Central memory CD8-positive, alpha-beta T cell (primary cell): ENCODE results near the gene PPARG.
"Not testable (repeated sequence)": the region's sequence is repeated elsewhere in the genome, so short reads cannot be mapped to it uniquely, and the experiment has no call there.

ENCODE experiments used
- ATAC-seq: fragments of 150-1000 bp; cut with Tn5 transposase; replicated peaks from 2 replicates; pipeline ENCODE4 v1.10.0; 2022; ENCODE audit warnings: mild to moderate bottlenecking, moderate FRiP score, moderate number of reproducible peaks; ENCODE audit not compliant: poor library complexity, severe bottlenecking; ENCODE audit errors: extremely low read depth
- DNase-seq, 2 donors: peaks; one replicate each; pipeline ENCODE4 v3.0.0; 2021; ENCODE audit warnings: low spot score in 2 of 2
- H3K27ac Mint-ChIP-seq: one replicate; pipeline ENCODE4 v1.8.0; 2022; ENCODE audit warnings: low read depth, mild to moderate bottlenecking, moderate library complexity, mixed read lengths
- H3K27me3 Mint-ChIP-seq: one replicate; pipeline ENCODE4 v1.8.0; 2022; ENCODE audit warnings: mixed read lengths
- H3K36me3 Mint-ChIP-seq: one replicate; pipeline ENCODE4 v1.8.0; 2022; ENCODE audit warnings: mild to moderate bottlenecking, moderate library complexity, mixed read lengths; ENCODE audit not compliant: insufficient read depth
- H3K4me1 Mint-ChIP-seq: one replicate; pipeline ENCODE4 v1.8.0; 2022; ENCODE audit warnings: mixed read lengths
- H3K4me3 Mint-ChIP-seq: one replicate; pipeline ENCODE4 v1.8.0; 2022; ENCODE audit warnings: mild to moderate bottlenecking, moderate library complexity, mixed read lengths
- H3K9me3 Mint-ChIP-seq: one replicate; pipeline ENCODE4 v1.8.0; 2022; ENCODE audit warnings: mixed read lengths

The PPARG gene

DNA sequence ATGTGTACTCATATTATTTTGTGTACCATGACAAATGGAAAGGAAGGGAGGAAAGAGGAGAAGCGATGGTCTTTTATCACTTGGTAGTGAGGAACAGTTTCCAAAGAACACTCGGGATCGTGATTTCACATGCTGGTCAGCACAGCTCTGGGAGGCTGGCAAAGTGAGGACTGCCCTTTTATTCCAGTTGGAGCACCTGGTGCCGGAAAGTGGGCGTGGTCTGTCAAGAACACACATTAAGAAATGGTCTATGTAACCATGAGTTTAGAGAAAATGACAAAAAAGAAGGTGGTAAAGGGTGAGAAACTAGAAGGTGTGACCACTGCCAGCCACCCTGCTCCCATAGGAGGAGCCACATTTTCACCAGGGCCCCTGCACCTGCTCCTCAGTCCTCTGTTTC lies 188.4 kb downstream of the PPARG start:
- ATAC-seq, result no peak
- Mint-ChIP-seq H3K9me3 (no peaks in the 10 kb centered on the region), H3K4me1 (no peaks in the 10 kb centered on the region), H3K36me3 (no peaks in the 10 kb centered on the region), H3K27ac (no peak overlapping the region), H3K27me3 (no peaks in the 10 kb centered on the region), H3K4me3 (no peak overlapping the region)
- no peak for DNase-seq

DNA sequence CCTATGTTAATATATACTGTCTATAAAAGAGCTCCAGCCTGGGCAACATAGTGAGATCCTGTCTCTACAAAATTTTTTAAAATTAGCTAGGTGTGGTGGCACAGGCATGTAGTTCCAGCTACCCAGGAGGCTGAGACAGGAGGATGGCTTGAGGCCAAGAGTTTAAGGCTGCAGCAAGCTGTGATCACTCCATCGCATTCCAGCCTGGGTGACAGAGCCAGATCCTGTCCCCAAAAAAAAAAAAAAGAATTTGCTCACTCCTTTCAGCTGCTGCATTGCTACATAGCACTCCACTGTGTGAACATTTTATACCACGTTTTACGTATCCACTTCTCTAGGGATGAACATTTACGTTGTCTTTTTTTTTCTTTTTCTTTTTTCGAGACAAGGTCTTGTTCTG lies 189.5 kb downstream of the PPARG start:
- peaks cover 2% of the 10 kb centered on the region for H3K36me3 Mint-ChIP-seq
- peaks cover 3% of the 10 kb centered on the region for H3K4me1 Mint-ChIP-seq
- no peak overlapping the region for H3K4me3 Mint-ChIP-seq
- no peak overlapping the region for H3K27ac Mint-ChIP-seq
- ATAC-seq (no peak), DNase-seq (no peak)
- H3K9me3 Mint-ChIP-seq, result no peaks in the 10 kb centered on the region
- H3K27me3 Mint-ChIP-seq, result no peaks in the 10 kb centered on the region

DNA sequence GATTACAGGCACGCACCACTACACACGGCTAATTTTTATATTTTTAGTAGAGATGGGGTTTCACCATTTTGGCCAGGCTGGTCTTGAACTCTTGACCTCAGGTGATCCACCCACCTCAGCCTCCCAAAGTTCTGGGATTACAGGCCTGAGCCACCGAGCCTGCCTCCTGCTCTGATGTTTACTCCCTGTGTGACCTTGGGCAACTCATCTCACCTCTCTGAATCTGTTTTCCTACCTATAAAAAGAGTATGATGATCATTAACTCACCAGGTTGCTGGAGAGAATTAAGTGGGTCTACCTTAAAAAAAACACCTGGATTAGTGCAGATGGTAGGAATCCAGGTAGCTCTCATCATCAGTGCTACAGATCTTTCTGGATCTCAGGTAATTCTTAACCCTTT lies 190.3 kb downstream of the PPARG start:
- H3K9me3 Mint-ChIP-seq, H3K27me3 Mint-ChIP-seq, H3K4me3 Mint-ChIP-seq, H3K27ac Mint-ChIP-seq, DNase-seq, H3K36me3 Mint-ChIP-seq, ATAC-seq: not testable (repeated sequence)
- peaks cover 12% of the 10 kb centered on the region for H3K4me1 Mint-ChIP-seq

DNA sequence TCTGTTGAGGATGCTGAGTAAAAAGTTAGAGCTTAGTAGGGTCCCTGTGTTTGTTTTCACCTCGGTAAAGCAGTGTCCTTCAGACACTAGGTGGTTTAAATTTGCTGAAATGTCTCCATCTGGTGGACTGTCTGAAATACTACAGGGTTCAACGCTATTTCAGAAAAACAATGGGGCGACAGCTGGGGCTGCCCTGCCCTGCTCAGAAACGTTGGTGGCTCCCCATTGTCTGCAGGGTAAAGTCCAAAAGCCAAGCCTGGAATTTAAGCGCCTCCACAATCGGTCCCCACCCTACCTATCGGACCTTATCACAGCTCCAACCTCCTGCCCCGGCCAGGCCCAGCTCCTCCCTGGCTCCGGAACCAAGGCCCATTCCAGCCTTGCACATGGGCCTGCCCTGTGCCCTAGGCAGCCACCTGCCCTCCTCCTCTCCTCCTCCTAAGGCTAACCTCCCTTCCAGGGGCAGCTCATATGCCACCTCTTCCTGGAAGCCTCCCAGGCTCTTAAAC lies 191.1 kb downstream of the PPARG start:
- no peak for DNase-seq
- H3K4me1 Mint-ChIP-seq, result peaks cover 20% of the 10 kb centered on the region
- no peaks in the 10 kb centered on the region for H3K27me3 Mint-ChIP-seq
- no peak overlapping the region for H3K27ac Mint-ChIP-seq
- peaks cover 11% of the 10 kb centered on the region for H3K36me3 Mint-ChIP-seq
- no peak overlapping the region for H3K4me3 Mint-ChIP-seq
- H3K9me3 Mint-ChIP-seq, result no peaks in the 10 kb centered on the region
- no peak for ATAC-seq

DNA sequence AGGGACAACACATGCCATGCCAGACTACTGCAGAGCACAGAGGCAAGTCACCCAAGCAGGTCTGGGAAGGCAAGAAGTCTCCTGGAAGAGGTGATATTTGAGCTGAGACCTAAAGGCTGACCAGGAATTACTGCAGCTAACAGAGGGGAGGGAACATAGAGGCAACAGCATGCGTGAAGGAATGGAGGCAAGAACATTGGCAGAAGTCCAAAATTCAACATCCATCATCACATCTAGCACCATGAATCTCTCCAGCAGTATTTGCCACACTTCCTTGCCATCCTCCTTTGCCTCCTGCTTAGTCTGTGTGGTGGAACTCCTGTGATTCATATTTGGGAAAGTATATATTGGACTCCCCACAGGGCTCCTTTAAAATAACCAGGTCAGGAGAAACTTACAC lies 194.5 kb downstream of the PPARG start:
- H3K4me1 Mint-ChIP-seq, result peaks cover 40% of the 10 kb centered on the region

DNA sequence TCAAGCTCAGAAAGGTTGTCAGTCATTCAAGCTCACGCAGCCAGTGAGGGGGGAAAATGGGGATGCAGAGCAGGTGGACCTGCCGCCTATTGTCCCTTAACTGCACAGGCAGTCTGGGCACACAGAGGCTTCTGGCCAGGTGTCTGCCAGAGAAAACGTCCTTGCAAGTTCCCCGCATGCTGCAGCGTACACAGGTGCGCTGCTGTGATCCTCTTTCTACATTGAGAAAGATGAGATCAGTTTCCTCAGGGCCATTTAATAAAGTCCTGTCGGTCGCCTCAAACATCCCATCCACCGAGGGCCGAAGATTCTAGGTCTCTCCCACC lies 195.0 kb downstream of the PPARG start:
- no peaks in the 10 kb centered on the region for H3K9me3 Mint-ChIP-seq
- H3K27me3 Mint-ChIP-seq, result no peaks in the 10 kb centered on the region
- DNase-seq, result no peak
- peak overlapping the region; percentile 93 for H3K4me3 Mint-ChIP-seq
- H3K4me1 Mint-ChIP-seq, result peaks cover 43% of the 10 kb centered on the region
- peaks cover 13% of the 10 kb centered on the region for H3K36me3 Mint-ChIP-seq
- H3K27ac Mint-ChIP-seq, result peak overlapping the region; percentile 93
- no peak for ATAC-seq

More for the DNA sequence above, 194.5 kb downstream of the PPARG start:
- no peaks in the 10 kb centered on the region for H3K9me3 Mint-ChIP-seq
- H3K36me3 Mint-ChIP-seq, result peaks cover 13% of the 10 kb centered on the region
- ATAC-seq (no peak), DNase-seq (no peak)
- H3K27ac Mint-ChIP-seq, result peak overlapping the region; percentile 79
- H3K4me3 Mint-ChIP-seq, result peak overlapping the region; percentile 93
- no peaks in the 10 kb centered on the region for H3K27me3 Mint-ChIP-seq
